LNCaP clone FGC (cell line): ENCODE data around the gene SHB.
A peak's percentile ranks its signal among the peaks of the same experiment; 100 is the strongest.

ENCODE experiments used
- DNase-seq: peaks from one replicate; pipeline ENCODE4 v3.0.0-alpha.2; 2011; ENCODE audit warnings: low read depth
- H3K4me3 ChIP-seq: 2 replicates; pipeline ENCODE4 v1.5.1; 2011; ENCODE audit warnings: mild to moderate bottlenecking, low read depth, low read length, control low read depth
- TF ChIP-seq, protein P1 (sequence below): IDR thresholded peaks from 2 replicates; pipeline ENCODE4 v1.5.1; 2012; ENCODE audit warnings: mild to moderate bottlenecking; ENCODE audit not compliant: control insufficient read depth, insufficient read depth; ENCODE audit errors: extremely low read depth

Gene SHB

DNA sequence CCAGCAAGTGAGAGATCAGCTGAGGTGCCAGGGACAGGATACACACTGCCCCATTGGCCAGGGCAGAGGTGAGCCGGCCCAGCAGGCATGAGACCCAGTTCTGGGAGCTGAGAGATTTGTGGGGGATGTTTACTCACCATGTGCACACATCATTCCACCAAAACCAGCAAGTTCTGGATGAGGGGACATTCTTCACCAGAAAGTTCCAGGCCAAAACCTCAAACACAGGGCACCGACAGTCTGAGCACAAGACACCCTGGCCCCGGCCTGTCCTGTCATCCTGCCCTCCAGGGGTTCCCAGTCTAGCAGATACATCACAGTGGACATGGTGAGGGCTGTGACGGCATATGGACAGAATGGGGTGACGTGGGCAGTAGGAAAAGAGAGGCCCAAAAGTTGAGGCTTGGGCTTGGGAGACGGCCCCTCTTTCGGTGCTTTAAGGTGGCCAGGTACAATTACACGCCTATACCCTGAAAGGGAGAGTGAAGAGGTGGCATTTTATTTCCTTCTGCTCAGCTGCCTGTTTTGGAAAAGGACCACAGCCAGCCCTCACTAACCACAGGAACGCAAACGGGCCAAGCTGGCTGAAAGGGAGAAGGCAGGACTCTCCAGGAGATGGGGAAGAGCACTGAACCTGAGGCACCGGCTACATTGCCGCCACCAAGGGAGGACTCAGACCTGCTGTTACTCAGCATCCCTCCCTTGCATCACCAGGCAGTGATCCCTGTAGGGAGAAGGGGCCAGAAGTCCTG lies 64.0 kb downstream of the SHB start:
- TF ChIP-seq, protein P1, sequence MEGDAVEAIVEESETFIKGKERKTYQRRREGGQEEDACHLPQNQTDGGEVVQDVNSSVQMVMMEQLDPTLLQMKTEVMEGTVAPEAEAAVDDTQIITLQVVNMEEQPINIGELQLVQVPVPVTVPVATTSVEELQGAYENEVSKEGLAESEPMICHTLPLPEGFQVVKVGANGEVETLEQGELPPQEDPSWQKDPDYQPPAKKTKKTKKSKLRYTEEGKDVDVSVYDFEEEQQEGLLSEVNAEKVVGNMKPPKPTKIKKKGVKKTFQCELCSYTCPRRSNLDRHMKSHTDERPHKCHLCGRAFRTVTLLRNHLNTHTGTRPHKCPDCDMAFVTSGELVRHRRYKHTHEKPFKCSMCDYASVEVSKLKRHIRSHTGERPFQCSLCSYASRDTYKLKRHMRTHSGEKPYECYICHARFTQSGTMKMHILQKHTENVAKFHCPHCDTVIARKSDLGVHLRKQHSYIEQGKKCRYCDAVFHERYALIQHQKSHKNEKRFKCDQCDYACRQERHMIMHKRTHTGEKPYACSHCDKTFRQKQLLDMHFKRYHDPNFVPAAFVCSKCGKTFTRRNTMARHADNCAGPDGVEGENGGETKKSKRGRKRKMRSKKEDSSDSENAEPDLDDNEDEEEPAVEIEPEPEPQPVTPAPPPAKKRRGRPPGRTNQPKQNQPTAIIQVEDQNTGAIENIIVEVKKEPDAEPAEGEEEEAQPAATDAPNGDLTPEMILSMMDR, result no peak
- H3K4me3 ChIP-seq, result no peak overlapping the region
- no peak for DNase-seq

- DNase-seq, result no peak
- no peak overlapping the region for H3K4me3 ChIP-seq
- TF ChIP-seq, protein P1, result no peak
Observed at GRCh38 chr9:38003946-38004808, 64.8 kb downstream of the SHB start.

DNA sequence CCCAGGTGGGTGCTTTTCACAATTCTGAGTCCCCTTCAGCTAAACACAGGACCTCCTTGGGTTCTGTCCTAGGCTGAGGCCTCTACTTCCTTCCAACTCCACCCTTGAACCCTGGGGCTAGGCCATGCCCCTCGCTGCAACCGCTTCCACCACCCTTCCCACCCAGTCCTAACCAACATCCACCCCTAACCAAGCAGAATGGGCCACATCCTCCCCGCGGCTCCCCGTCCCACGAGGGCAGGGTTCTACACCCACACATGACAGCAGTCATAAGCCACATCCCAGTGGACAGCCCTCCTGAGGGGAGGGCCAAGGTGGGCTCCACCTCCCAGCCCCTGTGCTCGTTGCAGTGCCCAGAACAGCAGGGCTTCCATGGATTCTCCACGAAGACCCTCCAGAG lies 65.8 kb downstream of the SHB start:
- DNase-seq, result no peak
- TF ChIP-seq, protein P1, result no peak
- H3K4me3 ChIP-seq, result no peak overlapping the region

GRCh38 chr9:38001430-38001829 lies 67.6 kb downstream of the SHB start:
- H3K4me3 ChIP-seq, result no peak overlapping the region
- no peak for DNase-seq
- TF ChIP-seq, protein P1, result no peak

DNA sequence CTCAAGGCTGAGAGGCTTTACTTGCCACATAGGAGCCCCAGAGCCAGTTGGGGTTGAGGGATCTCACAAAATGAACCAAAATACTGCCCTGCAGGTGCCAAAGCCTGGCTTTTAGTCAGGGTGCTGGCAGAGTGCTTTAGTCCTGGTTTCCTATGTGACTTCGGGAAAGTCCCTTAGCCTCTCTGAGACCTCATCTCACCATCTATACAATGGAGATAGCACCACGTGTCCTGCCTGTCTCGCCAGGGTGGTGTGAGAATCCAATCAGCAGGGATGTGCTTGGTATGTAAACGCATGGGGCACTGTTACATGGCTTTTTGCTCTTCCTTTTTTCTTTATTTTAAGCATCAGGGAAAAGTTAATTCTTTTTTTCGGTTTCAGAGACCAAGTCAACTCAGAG lies 68.3 kb downstream of the SHB start:
- DNase-seq, result no peak

GRCh38 chr9:38000332-38000731 lies 68.7 kb downstream of the SHB start:
- no peak for DNase-seq
- H3K4me3 ChIP-seq, result no peak overlapping the region
- TF ChIP-seq, protein P1, result 0 out of 2 replicates have a peak, but pooled peaks have one; percentile 7

More for the DNA sequence above, 68.3 kb downstream of the SHB start:
- H3K4me3 ChIP-seq, result no peak overlapping the region
- TF ChIP-seq, protein P1, result no peak
